ENCODE measurements around the gene MCUB. TPM values are rescaled to one million over a fixed set of nuclear protein-coding genes. Genes with fewer than 3 reads are reported as not detected.

Gene MCUB
- total and polyA plus RNA-seq, 5 donors, result 10.8 to 25.3 (median 14.8) TPM

- no peak for DNase-seq
- no peaks in the 10 kb centered on the region for H3K27me3 ChIP-seq (ENCODE audit: control insufficient read depth, insufficient read depth)
- no peaks in the 10 kb centered on the region for H3K4me1 ChIP-seq (ENCODE audit: control insufficient read depth, insufficient read depth, low read length)
- H3K4me3 ChIP-seq (ENCODE audit: low read length), result no peak overlapping the region
- intact Hi-C loops (cut with DNase I), result no loop called here
- WGBS, result 63% methylated on average over 2 of the region's 2 CpGs
- no peak for ATAC-seq
- H3K27ac ChIP-seq (ENCODE audit: low read length), result no peak overlapping the region
- H3K9me3 ChIP-seq (ENCODE audit: control insufficient read depth, low read length), result no peaks in the 10 kb centered on the region
Observed at GRCh38 chr4:109601336-109601735, 41.3 kb downstream of the MCUB start.

- intact Hi-C loops (cut with DNase I), result no loop called here
- peaks cover 2% of the 10 kb centered on the region for H3K4me1 ChIP-seq (ENCODE audit: control insufficient read depth, insufficient read depth, low read length)
- H3K27me3 ChIP-seq (ENCODE audit: control insufficient read depth, insufficient read depth), result no peaks in the 10 kb centered on the region
- ATAC-seq, result no peak
- DNase-seq, result no peak
- no peaks in the 10 kb centered on the region for H3K9me3 ChIP-seq (ENCODE audit: control insufficient read depth, low read length)
- H3K27ac ChIP-seq (ENCODE audit: low read length), result no peak overlapping the region
- no peak overlapping the region for H3K4me3 ChIP-seq (ENCODE audit: low read length)
Observed at GRCh38 chr4:109607976-109608375, 47.9 kb downstream of the MCUB start.

- no peak for ATAC-seq
Observed at GRCh38 chr4:109608879-109609278, 48.8 kb downstream of the MCUB start.

GRCh38 chr4:109609431-109609830 is 49.4 kb downstream of the MCUB start:
- 85% methylated on average over 2 of the region's 2 CpGs for WGBS
- ATAC-seq, result peak in 1 of 2 donors; percentile 33
- no peak for DNase-seq
- intact Hi-C loops (cut with DNase I), result no loop called here
- Histone ChIP-seq H3K9me3 (ENCODE audit: control insufficient read depth, low read length) (no peaks in the 10 kb centered on the region), H3K4me1 (ENCODE audit: control insufficient read depth, insufficient read depth, low read length) (peaks cover 2% of the 10 kb centered on the region), H3K27ac (ENCODE audit: low read length) (no peak overlapping the region), H3K27me3 (ENCODE audit: control insufficient read depth, insufficient read depth) (no peaks in the 10 kb centered on the region), H3K4me3 (ENCODE audit: low read length) (no peak overlapping the region)

More at GRCh38 chr4:109608879-109609278, 48.8 kb downstream of the MCUB start:
- WGBS, result 78% methylated on average over 1 of the region's 1 CpG
- Histone ChIP-seq H3K27me3 (ENCODE audit: control insufficient read depth, insufficient read depth) (no peaks in the 10 kb centered on the region), H3K4me3 (ENCODE audit: low read length) (no peak overlapping the region), H3K27ac (ENCODE audit: low read length) (no peak overlapping the region), H3K4me1 (ENCODE audit: control insufficient read depth, insufficient read depth, low read length) (peaks cover 2% of the 10 kb centered on the region), H3K9me3 (ENCODE audit: control insufficient read depth, low read length) (no peaks in the 10 kb centered on the region)
- DNase-seq, result no peak
- intact Hi-C loops (cut with DNase I), result no loop called here

GRCh38 chr4:109610489-109610888 is 50.4 kb downstream of the MCUB start:
- Histone ChIP-seq H3K4me1 (ENCODE audit: control insufficient read depth, insufficient read depth, low read length) (peaks cover 2% of the 10 kb centered on the region), H3K9me3 (ENCODE audit: control insufficient read depth, low read length) (no peaks in the 10 kb centered on the region), H3K27ac (ENCODE audit: low read length) (no peak overlapping the region), H3K4me3 (ENCODE audit: low read length) (no peak overlapping the region), H3K27me3 (ENCODE audit: control insufficient read depth, insufficient read depth) (no peaks in the 10 kb centered on the region)
- ATAC-seq (no peak), DNase-seq (no peak)
- intact Hi-C loops (cut with DNase I), result no loop called here
- 95% methylated on average over 5 of the region's 5 CpGs for whole genome bisulfite sequencing

- H3K9me3 ChIP-seq (ENCODE audit: control insufficient read depth, low read length), result no peaks in the 10 kb centered on the region
- no peaks in the 10 kb centered on the region for H3K27me3 ChIP-seq (ENCODE audit: control insufficient read depth, insufficient read depth)
- peaks cover 2% of the 10 kb centered on the region for H3K4me1 ChIP-seq (ENCODE audit: control insufficient read depth, insufficient read depth, low read length)
- no peak overlapping the region for H3K27ac ChIP-seq (ENCODE audit: low read length)
- no peak for DNase-seq
- ATAC-seq, result no peak
- intact Hi-C loops (cut with DNase I), result no loop called here
- no peak overlapping the region for H3K4me3 ChIP-seq (ENCODE audit: low read length)
Observed at GRCh38 chr4:109611045-109611646, 51.1 kb downstream of the MCUB start.

GRCh38 chr4:109614015-109614414 is 54.0 kb downstream of the MCUB start:
- Histone ChIP-seq H3K4me3 (ENCODE audit: low read length) (no peak overlapping the region), H3K27me3 (ENCODE audit: control insufficient read depth, insufficient read depth) (no peaks in the 10 kb centered on the region), H3K4me1 (ENCODE audit: control insufficient read depth, insufficient read depth, low read length) (peaks cover 2% of the 10 kb centered on the region), H3K9me3 (ENCODE audit: control insufficient read depth, low read length) (no peaks in the 10 kb centered on the region), H3K27ac (ENCODE audit: low read length) (no peak overlapping the region)
- ATAC-seq (no peak), DNase-seq (no peak)
- WGBS, result 99% methylated on average over 1 of the region's 1 CpG
- intact Hi-C loops (cut with DNase I), result no loop called here

GRCh38 chr4:109614466-109614865 is 54.4 kb downstream of the MCUB start:
- no peak for ATAC-seq

GRCh38 chr4:109615742-109616141 is 55.7 kb downstream of the MCUB start:
- 89% methylated on average over 2 of the region's 2 CpGs for WGBS
- Histone ChIP-seq H3K4me3 (ENCODE audit: low read length) (no peak overlapping the region), H3K27ac (ENCODE audit: low read length) (no peak overlapping the region), H3K4me1 (ENCODE audit: control insufficient read depth, insufficient read depth, low read length) (no peaks in the 10 kb centered on the region), H3K27me3 (ENCODE audit: control insufficient read depth, insufficient read depth) (no peaks in the 10 kb centered on the region), H3K9me3 (ENCODE audit: control insufficient read depth, low read length) (no peaks in the 10 kb centered on the region)
- DNase-seq (no peak), ATAC-seq (no peak)
- intact Hi-C loops (cut with DNase I), result no loop called here

More at GRCh38 chr4:109614466-109614865, 54.4 kb downstream of the MCUB start:
- H3K9me3 ChIP-seq (ENCODE audit: control insufficient read depth, low read length), result no peaks in the 10 kb centered on the region
- 79% methylated on average over 5 of the region's 5 CpGs for WGBS
- H3K4me1 ChIP-seq (ENCODE audit: control insufficient read depth, insufficient read depth, low read length), result peaks cover 2% of the 10 kb centered on the region
- H3K27ac ChIP-seq (ENCODE audit: low read length), result no peak overlapping the region
- H3K27me3 ChIP-seq (ENCODE audit: control insufficient read depth, insufficient read depth), result no peaks in the 10 kb centered on the region
- intact Hi-C loops (cut with DNase I), result no loop called here
- no peak for DNase-seq
- no peak overlapping the region for H3K4me3 ChIP-seq (ENCODE audit: low read length)

GRCh38 chr4:109616243-109616642 is 56.2 kb downstream of the MCUB start:
- DNase-seq (no peak), ATAC-seq (no peak)
- Histone ChIP-seq H3K9me3 (ENCODE audit: control insufficient read depth, low read length) (no peaks in the 10 kb centered on the region), H3K4me3 (ENCODE audit: low read length) (no peak overlapping the region), H3K27ac (ENCODE audit: low read length) (no peak overlapping the region), H3K27me3 (ENCODE audit: control insufficient read depth, insufficient read depth) (no peaks in the 10 kb centered on the region), H3K4me1 (ENCODE audit: control insufficient read depth, insufficient read depth, low read length) (no peaks in the 10 kb centered on the region)
- intact Hi-C loops (cut with DNase I), result no loop called here
- 82% methylated on average over 1 of the region's 1 CpG for WGBS

GRCh38 chr4:109622626-109623025 is 62.6 kb downstream of the MCUB start:
- H3K27me3 ChIP-seq (ENCODE audit: control insufficient read depth, insufficient read depth), result no peaks in the 10 kb centered on the region
- H3K4me1 ChIP-seq (ENCODE audit: control insufficient read depth, insufficient read depth, low read length), result no peaks in the 10 kb centered on the region
- ATAC-seq (no peak), DNase-seq (no peak)
- no peaks in the 10 kb centered on the region for H3K9me3 ChIP-seq (ENCODE audit: control insufficient read depth, low read length)
- intact Hi-C loops (cut with DNase I), result no loop called here
- 95% methylated on average over 7 of the region's 7 CpGs for WGBS
- H3K27ac ChIP-seq (ENCODE audit: low read length), result no peak overlapping the region
- no peak overlapping the region for H3K4me3 ChIP-seq (ENCODE audit: low read length)

GRCh38 chr4:109624536-109624935 is 64.5 kb downstream of the MCUB start:
- Histone ChIP-seq H3K4me3 (ENCODE audit: low read length) (no peak overlapping the region), H3K9me3 (ENCODE audit: control insufficient read depth, low read length) (no peaks in the 10 kb centered on the region), H3K4me1 (ENCODE audit: control insufficient read depth, insufficient read depth, low read length) (no peaks in the 10 kb centered on the region), H3K27me3 (ENCODE audit: control insufficient read depth, insufficient read depth) (no peaks in the 10 kb centered on the region), H3K27ac (ENCODE audit: low read length) (no peak overlapping the region)
- intact Hi-C loops (cut with DNase I), result no loop called here
- ATAC-seq, result no peak
- WGBS, result 83% methylated on average over 2 of the region's 2 CpGs
- no peak for DNase-seq

All from right cardiac atrium (tissue), 5 donors.